OCI-LY1 (cell line): Measurements from ENCODE around the gene SMARCC1.
"Not testable (repeated sequence)": the region's sequence is repeated elsewhere in the genome, so short reads cannot be mapped to it uniquely, and the experiment has no call there.

Source experiments
- H2AFZ ChIP-seq: fragments of 200-600 bp; sonication (generic), shearing (Covaris generic); 2 replicates; pipeline ENCODE4 v1.6.0; 2014; ENCODE audit warnings: antibody characterized with exemption, mild to moderate bottlenecking, low read length
- H3F3A ChIP-seq: fragments of 200-600 bp; sonication (generic), shearing (Covaris generic); 2 replicates; pipeline ENCODE4 v1.6.0; 2014; ENCODE audit warnings: mild to moderate bottlenecking, antibody characterized with exemption, low read length, moderate library complexity; ENCODE audit not compliant: insufficient read depth
- H3K27ac ChIP-seq: fragments of 200-600 bp; sonication (generic); 2 replicates; pipeline ENCODE4 v1.5.1; 2014; ENCODE audit warnings: low read length, mixed run types, mild to moderate bottlenecking, low read depth; ENCODE audit not compliant: poor library complexity, severe bottlenecking
- H3K27me3 ChIP-seq: fragments of 200-600 bp; sonication (generic); 2 replicates; pipeline ENCODE4 v1.6.0; 2014; ENCODE audit warnings: antibody characterized with exemption, mild to moderate bottlenecking, low read length, moderate library complexity; ENCODE audit not compliant: insufficient read depth
- H3K36me3 ChIP-seq: fragments of 200-600 bp; sonication (generic); 2 replicates; pipeline ENCODE4 v1.6.1; 2014; ENCODE audit warnings: mild to moderate bottlenecking, antibody characterized with exemption, low read length, moderate library complexity, mixed read lengths; ENCODE audit not compliant: insufficient read depth
- H3K4me1 ChIP-seq: fragments of 200-600 bp; sonication (generic); 2 replicates; pipeline ENCODE4 v1.5.1; 2014; ENCODE audit warnings: mild to moderate bottlenecking, low read length, moderate library complexity; ENCODE audit not compliant: insufficient read depth, severe bottlenecking
- H3K4me2 ChIP-seq: fragments of 200-600 bp; sonication (generic), shearing (Covaris generic); 2 replicates; pipeline ENCODE4 v1.6.1; 2014; ENCODE audit warnings: low read length
- H3K4me3 ChIP-seq: fragments of 200-600 bp; sonication (generic); 2 replicates; pipeline ENCODE4 v1.5.1; 2014; ENCODE audit warnings: low read length, low read depth, mild to moderate bottlenecking, mixed read lengths; ENCODE audit not compliant: poor library complexity, severe bottlenecking
- H3K79me2 ChIP-seq: fragments of 200-600 bp; shearing (Covaris generic); 2 replicates; pipeline ENCODE4 v1.6.1; 2016; ENCODE audit warnings: mixed run types, low read length, mixed read lengths; ENCODE audit not compliant: insufficient read depth
- H3K9ac ChIP-seq: fragments of 200-600 bp; sonication (generic), shearing (Covaris generic); 2 replicates; pipeline ENCODE4 v1.6.1; 2014; ENCODE audit warnings: mild to moderate bottlenecking, low read length, mixed read lengths
- H3K9me2 ChIP-seq: fragments of 200-600 bp; sonication (generic), shearing (Covaris generic); 2 replicates; pipeline ENCODE4 v1.6.1; 2014; ENCODE audit warnings: low read depth, mild to moderate bottlenecking, low read length, mixed read lengths
- H3K9me3 ChIP-seq: fragments of 200-600 bp; shearing (Covaris generic); 2 replicates; pipeline ENCODE4 v1.6.1; 2014; ENCODE audit warnings: low read length, mixed read lengths
- H4K20me1 ChIP-seq: fragments of 200-600 bp; sonication (generic), shearing (Covaris generic); 2 replicates; pipeline ENCODE4 v1.6.0; 2016; ENCODE audit warnings: mild to moderate bottlenecking, low read length; ENCODE audit not compliant: insufficient read depth
- CTCF ChIP-seq: fragments of 200-600 bp; sonication (generic), shearing (Covaris generic); IDR thresholded peaks from 2 replicates; pipeline ENCODE4 v1.5.1; 2017; ENCODE audit warnings: mild to moderate bottlenecking, antibody characterized with exemption, low read length, moderate library complexity, mixed read lengths
- EZH2 ChIP-seq: fragments of 200-600 bp; sonication (generic), shearing (Covaris generic); IDR thresholded peaks from 2 replicates; pipeline ENCODE4 v1.8.0; 2017; ENCODE audit warnings: borderline replicate concordance, mixed run types, mild to moderate bottlenecking, antibody characterized with exemption, low read length, moderate library complexity, mixed read lengths

SMARCC1 gene

DNA sequence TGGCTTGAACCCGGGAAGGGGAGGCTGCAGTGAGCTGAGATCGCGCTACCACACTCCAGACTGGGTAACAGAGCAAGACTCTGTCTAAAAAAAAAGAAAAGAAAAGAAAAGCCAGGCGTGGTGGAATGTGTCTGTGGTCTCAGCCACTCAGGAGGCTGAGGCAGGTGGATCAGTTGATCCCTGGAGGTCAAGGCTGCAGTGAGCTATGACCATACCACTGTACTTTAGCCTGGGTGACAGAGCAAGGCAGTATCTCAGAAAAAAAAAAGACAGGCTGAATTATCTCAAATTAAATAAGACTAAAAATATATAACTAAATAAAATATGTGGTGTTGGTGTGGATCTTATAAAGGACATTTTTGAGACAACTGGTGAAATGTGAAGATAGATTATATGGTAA, 20.6 kb downstream of the SMARCC1 start:
- Histone ChIP-seq H3K27me3 (no peaks in the 10 kb centered on the region), H3K4me2 (no peak overlapping the region), H3K9ac (no peak overlapping the region), H3K4me1 (no peaks in the 10 kb centered on the region), H3F3A (no peaks in the 10 kb centered on the region), H3K27ac (no peak overlapping the region), H4K20me1 (no peaks in the 10 kb centered on the region), H3K9me2 (no peaks in the 10 kb centered on the region), H2AFZ (no peak overlapping the region), H3K4me3 (no peak overlapping the region), H3K9me3 (no peaks in the 10 kb centered on the region), H3K36me3 (peaks cover 78% of the 10 kb centered on the region), H3K79me2 (peaks cover 65% of the 10 kb centered on the region)
- no peak for TF ChIP-seq EZH2
- TF ChIP-seq CTCF: no peak

DNA sequence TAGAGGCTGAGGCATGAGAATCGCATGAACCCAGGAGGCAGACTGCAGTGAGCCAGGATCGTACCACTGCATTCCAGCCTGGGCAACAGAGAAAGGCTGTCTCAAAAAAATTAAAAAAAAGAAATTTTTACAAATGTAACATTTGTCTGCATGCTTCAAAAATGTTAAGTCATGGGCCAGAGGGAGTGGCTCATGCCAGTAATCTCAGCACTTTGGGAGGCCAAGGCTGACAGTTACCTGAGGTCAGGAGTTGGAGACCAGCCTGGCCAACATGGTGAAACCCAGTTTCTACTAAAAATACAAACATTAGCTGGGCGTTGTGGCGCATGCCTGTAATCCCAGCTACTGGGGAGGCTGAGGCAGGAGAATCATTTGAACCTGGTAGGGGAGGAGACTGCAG, 21.5 kb downstream of the SMARCC1 start:
- not testable (repeated sequence) for H3K9me2 ChIP-seq, H3K9me3 ChIP-seq, H3K4me1 ChIP-seq, H4K20me1 ChIP-seq, H3F3A ChIP-seq, H3K4me2 ChIP-seq, H3K27me3 ChIP-seq, H3K4me3 ChIP-seq, H3K9ac ChIP-seq, H3K27ac ChIP-seq, H2AFZ ChIP-seq
- peaks cover 74% of the 10 kb centered on the region for H3K36me3 ChIP-seq
- H3K79me2 ChIP-seq: peaks cover 57% of the 10 kb centered on the region

DNA sequence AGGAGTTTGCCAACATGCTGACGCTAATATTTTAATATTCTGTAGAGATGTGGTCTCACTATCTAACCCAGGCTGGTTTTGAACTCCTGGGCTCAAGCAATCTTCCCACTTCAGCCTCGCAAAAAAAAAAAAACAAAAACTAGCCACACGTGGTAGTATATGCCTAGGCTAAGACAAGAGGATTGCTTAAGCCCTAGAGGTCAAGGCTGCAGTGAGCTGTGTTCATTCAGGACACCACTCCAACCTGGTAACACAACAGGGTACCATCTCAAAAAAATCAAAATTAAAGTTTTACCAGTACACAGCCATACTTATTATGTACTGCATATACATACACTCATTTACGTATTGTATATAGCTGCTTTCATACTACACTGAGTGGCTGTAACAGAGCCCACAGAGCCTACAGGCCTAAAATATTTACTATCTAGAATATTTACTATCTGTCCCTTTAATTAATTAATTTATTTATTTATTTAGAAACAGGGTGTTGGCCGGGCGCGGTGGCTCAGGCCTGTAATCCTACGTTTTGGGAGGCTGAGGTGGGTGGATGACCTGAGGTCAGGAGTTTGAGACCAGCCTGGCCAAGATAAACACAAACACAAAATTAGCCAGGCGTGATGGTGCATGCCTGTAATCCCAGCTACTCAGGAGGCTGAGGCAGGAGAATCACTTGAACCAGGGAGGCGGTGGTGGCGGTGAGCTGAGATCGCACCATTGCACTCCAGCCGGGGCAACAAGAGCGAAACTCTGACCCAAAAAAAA, 23.2 kb downstream of the SMARCC1 start:
- Histone ChIP-seq H3K9me3 (no peaks in the 10 kb centered on the region), H3K9me2 (no peaks in the 10 kb centered on the region), H4K20me1 (no peaks in the 10 kb centered on the region), H3K27me3 (no peaks in the 10 kb centered on the region), H3F3A (no peaks in the 10 kb centered on the region), H2AFZ (no peak overlapping the region), H3K4me2 (no peak overlapping the region), H3K4me3 (no peak overlapping the region), H3K79me2 (peaks cover 48% of the 10 kb centered on the region), H3K36me3 (peaks cover 68% of the 10 kb centered on the region), H3K27ac (no peak overlapping the region), H3K4me1 (no peaks in the 10 kb centered on the region), H3K9ac (no peak overlapping the region)
- TF ChIP-seq EZH2 (no peak), CTCF (no peak)

DNA sequence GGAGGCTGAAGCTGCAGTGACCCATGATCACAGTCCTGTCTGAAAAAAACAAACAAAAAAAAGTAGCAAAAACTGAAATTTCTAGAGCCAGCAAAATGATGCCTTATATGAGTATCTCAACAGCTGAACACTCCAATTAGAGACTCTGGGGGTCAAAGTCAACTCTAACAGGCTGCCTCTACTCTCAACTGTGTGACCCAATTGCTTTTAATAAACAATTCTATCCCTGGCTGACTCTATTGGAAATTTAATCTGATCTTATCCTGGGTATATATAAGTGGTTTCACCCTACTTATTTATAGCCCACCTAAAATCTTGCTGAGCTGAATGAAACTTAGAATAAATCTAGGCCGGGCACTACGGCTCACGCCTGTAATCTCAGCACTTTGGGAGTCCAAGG, 29.0 kb downstream of the SMARCC1 start:
- no peak overlapping the region for H3K4me2 ChIP-seq
- no peaks in the 10 kb centered on the region for H4K20me1 ChIP-seq
- H3K9me2 ChIP-seq: no peaks in the 10 kb centered on the region
- no peak overlapping the region for H3K27ac ChIP-seq
- no peaks in the 10 kb centered on the region for H3F3A ChIP-seq
- peaks cover 54% of the 10 kb centered on the region for H3K36me3 ChIP-seq
- no peak overlapping the region for H3K4me3 ChIP-seq
- no peaks in the 10 kb centered on the region for H3K9me3 ChIP-seq
- H3K9ac ChIP-seq: no peak overlapping the region
- H2AFZ ChIP-seq: no peak overlapping the region
- H3K27me3 ChIP-seq: no peaks in the 10 kb centered on the region
- TF ChIP-seq CTCF (no peak), EZH2 (no peak)
- peaks cover 60% of the 10 kb centered on the region for H3K79me2 ChIP-seq
- no peaks in the 10 kb centered on the region for H3K4me1 ChIP-seq

- not testable (repeated sequence) for H2AFZ ChIP-seq, H3K4me2 ChIP-seq, H3K27ac ChIP-seq, H3K4me1 ChIP-seq, H3K27me3 ChIP-seq, H3K9me2 ChIP-seq, H3K4me3 ChIP-seq, H3F3A ChIP-seq, H4K20me1 ChIP-seq, H3K9me3 ChIP-seq, H3K9ac ChIP-seq
- Histone ChIP-seq H3K36me3 (peaks cover 39% of the 10 kb centered on the region), H3K79me2 (peaks cover 53% of the 10 kb centered on the region)
Observed at GRCh38 chr3:47750811-47751354, 30.8 kb downstream of the SMARCC1 start.
